B cell (primary cell): ENCODE data around the gene CENPM. TPM values are rescaled to one million over a fixed set of nuclear protein-coding genes. Genes with fewer than 3 reads are reported as not detected.

Source experiments
- ATAC-seq: fragments of 200-7000 bp; cut with Tn5 transposase; one replicate; pipeline ENCODE4 v1.10.0; 2021; ENCODE audit warnings: low read depth, mild to moderate bottlenecking, moderate number of reproducible peaks, moderate library complexity
- CTCF ChIA-PET: fragments of 350-600 bp; sonication (Branson Sonifier 250); formaldehyde crosslinking; loops from one replicate; lab custom pipeline; 2021; ENCODE audit warnings: antibody characterized with exemption, inconsistent platforms; lab: Charles Lee
- POLR2A ChIA-PET: fragments of 350-600 bp; sonication (Branson Sonifier 250); formaldehyde crosslinking; loops from one replicate; lab custom pipeline; 2021; ENCODE audit warnings: antibody characterized with exemption; lab: Charles Lee
- DNase-seq: peaks from one replicate; pipeline ENCODE4 v3.0.0; 2013
- H2AFZ ChIP-seq: 2 replicates; pipeline ENCODE4 v1.6.1; 2012; ENCODE audit warnings: mild to moderate bottlenecking, low read depth, low read length; ENCODE audit not compliant: insufficient read depth, poor library complexity, severe bottlenecking
- H3K27ac ChIP-seq, 2 donors: 1 replicate in 1 of 2; 2 replicates in 1 of 2; pipeline ENCODE4 v1.5.1; 2012 to 2013; ENCODE audit warnings: low read length in 2 of 2, mild to moderate bottlenecking in 2 of 2, moderate library complexity in 1 of 2
- H3K27me3 ChIP-seq, 4 experiments: fragments of 200-600 bp in 1 of 4; sonication (generic) in 1 of 4; replicated peaks in 1 of 4; 1 replicate in 2 of 4; 2 replicates in 2 of 4; pipeline versions ENCODE4 v1.6.1 to v1.7.0; 2013 to 2016; ENCODE audit warnings: low read length in 3 of 4, mild to moderate bottlenecking in 2 of 4, mixed read lengths in 1 of 4, moderate library complexity in 1 of 4; ENCODE audit not compliant: insufficient read depth in 4 of 4, control insufficient read depth in 3 of 4; ENCODE audit errors: control extremely low read depth in 1 of 4
- H3K36me3 ChIP-seq, 2 experiments: replicated peaks in 1 of 2; 1 replicate in 1 of 2; 2 replicates in 1 of 2; pipeline versions ENCODE4 v1.6.1 to v1.7.1; 2013; ENCODE audit warnings: low read length in 1 of 2; ENCODE audit not compliant: insufficient read depth in 2 of 2, control insufficient read depth in 1 of 2; ENCODE audit errors: control extremely low read depth in 1 of 2, extremely low read depth in 1 of 2
- H3K4me1 ChIP-seq, 2 donors: fragments of 200-600 bp in 1 of 2; sonication (generic) in 1 of 2; 1 replicate in 1 of 2; 2 replicates in 1 of 2; pipeline versions ENCODE4 v1.5.1 to v1.6.1; 2013 to 2017; ENCODE audit warnings: low read length in 2 of 2; ENCODE audit not compliant: control insufficient read depth in 2 of 2, insufficient read depth in 2 of 2
- H3K4me2 ChIP-seq: replicated peaks from 2 replicates; pipeline ENCODE3; 2012; ENCODE audit warnings: mild to moderate bottlenecking, low read depth, low read length; ENCODE audit not compliant: poor library complexity, severe bottlenecking
- H3K4me3 ChIP-seq, 5 experiments: fragments of 200-600 bp in 1 of 5; sonication (generic) in 1 of 5; 1 replicate in 3 of 5; 2 replicates in 2 of 5; pipeline versions ENCODE4 v1.5.1 to v1.7.0; 2011 to 2016; ENCODE audit warnings: low read length in 4 of 5, mild to moderate bottlenecking in 4 of 5, low read depth in 2 of 5, control low read depth in 1 of 5, moderate library complexity in 1 of 5; ENCODE audit not compliant: insufficient read depth in 1 of 5; ENCODE audit errors: control extremely low read depth in 1 of 5, extremely low read depth in 1 of 5
- H3K79me2 ChIP-seq: fragments of 200-600 bp; sonication (generic); one replicate; pipeline ENCODE4 v1.6.0; 2016; ENCODE audit warnings: low read length; ENCODE audit not compliant: control insufficient read depth, insufficient read depth
- H3K9ac ChIP-seq: fragments of 200-600 bp; sonication (generic); 2 replicates; pipeline ENCODE4 v1.6.1; 2017; ENCODE audit warnings: mild to moderate bottlenecking, low read length, moderate library complexity
- H3K9me3 ChIP-seq, 3 donors: one replicate each; pipeline versions ENCODE4 v1.6.1 to v1.7.1; 2013; ENCODE audit warnings: low read length in 2 of 3; ENCODE audit not compliant: control insufficient read depth in 2 of 3, insufficient read depth in 1 of 3; ENCODE audit errors: control extremely low read depth in 1 of 3
- H4K20me1 ChIP-seq: 2 replicates; pipeline ENCODE4 v1.6.0; 2012; ENCODE audit warnings: mild to moderate bottlenecking, low read length; ENCODE audit not compliant: insufficient read depth, control insufficient read depth, poor library complexity, severe bottlenecking
- H3K27ac Mint-ChIP-seq: one replicate; pipeline ENCODE4 v1.8.0; 2021; ENCODE audit warnings: mixed read lengths
- H3K27me3 Mint-ChIP-seq: one replicate; pipeline ENCODE4 v1.8.0; 2021; ENCODE audit warnings: mixed read lengths
- H3K4me1 Mint-ChIP-seq: one replicate; pipeline ENCODE4 v1.8.0; 2021; ENCODE audit warnings: mixed read lengths
- H3K4me3 Mint-ChIP-seq: one replicate; pipeline ENCODE4 v1.8.0; 2021; ENCODE audit warnings: mixed read lengths
- H3K9me3 Mint-ChIP-seq: one replicate; pipeline ENCODE4 v1.8.0; 2022; ENCODE audit warnings: mixed read lengths; ENCODE audit not compliant: insufficient read depth
- CTCF ChIP-seq: fragments of 200-600 bp; IDR thresholded peaks from one replicate; pipeline ENCODE4 v1.8.0; 2022; ENCODE audit warnings: antibody characterized with exemption, mild to moderate bottlenecking
- EZH2 ChIP-seq: IDR thresholded peaks from 2 replicates; pipeline ENCODE4 v1.6.1; 2012; ENCODE audit warnings: borderline replicate concordance, low read depth, mild to moderate bottlenecking, moderate library complexity, low read length; ENCODE audit not compliant: insufficient read depth, poor library complexity, severe bottlenecking
- WGBS: methylation state at CpG from one replicate; pipeline ENCODE4 v1.1.5; 2013; ENCODE audit warnings: missing lambda C conversion rate; ENCODE audit not compliant: insufficient coverage; 5-methylcytosine and 5-hydroxymethylcytosine counted together
- intact Hi-C: fragments of 100-400 bp; cut with micrococcal nuclease; formaldehyde crosslinking; loops from one replicate; pipeline ENCODE4 v1.10.0; 2022
- polyA plus RNA-seq: library from polyadenylated mRNA; depleted of rRNA; stranded (reverse); fragments of >200 nt; gene quantifications from 2 replicates; pipeline ENCODE4 v1.2.3, GENCODE V29; 2012
- total RNA-seq, 2 donors: library from RNA; stranded (reverse); fragments of 120-200 nt in 1 of 2; gene quantifications; 1 replicate in 1 of 2; 2 replicates in 1 of 2; pipeline versions ENCODE4 v1.2.3 to v1.2.4, GENCODE V29; 2013 to 2022

The CENPM gene
- total and polyA plus RNA-seq, 2 donors (not counting 1 experiment from before 2014, with no cell fraction given), result 30.7 to 43.8 TPM

- H3K79me2 ChIP-seq, result no peaks in the 10 kb centered on the region
- peaks cover 0 to 9% (median 0%) of the 10 kb centered on the region in 4 experiments for H3K27me3 ChIP-seq
- DNase-seq, result no peak
- Mint-ChIP-seq H3K9me3 (no peaks in the 10 kb centered on the region), H3K4me3 (no peak overlapping the region), H3K27ac (no peak overlapping the region), H3K4me1 (no peaks in the 10 kb centered on the region), H3K27me3 (peaks cover 14% of the 10 kb centered on the region)
- WGBS, result 96% methylated on average over 5 of the region's 6 CpGs
- H2AFZ ChIP-seq, result no peak overlapping the region
- CTCF ChIA-PET, result no interaction called here
- no peak for ATAC-seq
- POLR2A ChIA-PET, result no interaction called here
- H3K4me1 ChIP-seq, result no peaks in the 10 kb centered on the region
- TF ChIP-seq CTCF, result no peak
- TF ChIP-seq EZH2, result no peak
- intact Hi-C loops, result no loop called here
- no peak overlapping the region for H3K27ac ChIP-seq
- H3K4me3 ChIP-seq, result no peak overlapping the region
- H3K9me3 ChIP-seq, result no peaks in the 10 kb centered on the region
- no peaks in the 10 kb centered on the region for H3K36me3 ChIP-seq
- no peak overlapping the region for H3K9ac ChIP-seq
- no peaks in the 10 kb centered on the region for H4K20me1 ChIP-seq
- H3K4me2 ChIP-seq, result no peak overlapping the region
These were observed 36.8 kb upstream of the CENPM start for GRCh38 chr22:41983513-41984405.

GRCh38 chr22:41982865-41983264, 35.9 kb upstream of the CENPM start:
- Histone ChIP-seq H3K9me3 (no peaks in the 10 kb centered on the region), H2AFZ (no peak overlapping the region), H3K9ac (no peak overlapping the region), H3K4me3 (no peak overlapping the region), H3K36me3 (no peaks in the 10 kb centered on the region), H3K4me1 (no peaks in the 10 kb centered on the region), H3K27ac (no peak overlapping the region), H3K4me2 (no peak overlapping the region), H3K27me3 (peaks cover 0 to 15% (median under 1%) of the 10 kb centered on the region in 4 experiments), H3K79me2 (no peaks in the 10 kb centered on the region), H4K20me1 (no peaks in the 10 kb centered on the region)
- ChIA-PET CTCF (no interaction called here), POLR2A (no interaction called here)
- ATAC-seq (no peak), DNase-seq (no peak)
- Mint-ChIP-seq H3K27ac (no peak overlapping the region), H3K27me3 (peaks cover 17% of the 10 kb centered on the region), H3K9me3 (no peaks in the 10 kb centered on the region), H3K4me3 (no peak overlapping the region), H3K4me1 (no peaks in the 10 kb centered on the region)
- 100% methylated on average over 4 of the region's 5 CpGs for WGBS
- intact Hi-C loops, result no loop called here
- TF ChIP-seq EZH2, result no peak
- no peak for TF ChIP-seq CTCF
